ENCODE measurements around the gene MYO9A. TPM values are rescaled to one million over a fixed set of nuclear protein-coding genes. Genes with fewer than 3 reads are reported as not detected.

Gene MYO9A
- total RNA-seq, 4 donors from 2014 or later: 50.8 to 68.3 (median 59.5) TPM

DNA sequence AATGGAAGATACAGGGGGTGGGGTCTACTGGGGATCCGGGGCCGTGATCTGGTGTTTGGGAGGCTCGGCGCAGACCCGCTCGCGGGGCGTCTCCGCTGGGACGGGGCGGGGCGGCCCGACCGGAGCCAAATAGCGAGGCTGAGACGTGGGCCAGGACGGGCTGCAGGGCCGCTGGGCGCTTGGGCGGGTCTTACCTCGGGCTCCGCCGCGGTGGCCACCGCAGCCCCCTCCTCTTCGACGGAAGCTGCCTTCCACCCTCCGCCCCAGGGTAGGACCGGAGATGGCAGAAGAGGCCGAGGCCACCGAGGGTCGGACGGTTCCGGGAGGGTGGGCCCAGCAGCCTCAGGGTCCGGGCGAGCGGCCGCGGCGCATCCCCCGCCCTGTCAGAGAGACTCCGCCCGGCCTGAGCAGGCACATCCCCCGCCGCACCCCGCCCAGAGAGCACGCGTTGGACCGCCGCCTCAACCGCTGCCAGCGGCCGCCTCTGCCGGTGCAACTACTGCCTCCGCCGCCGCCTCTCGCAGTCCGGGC is 399 bp downstream of the MYO9A start:
- WGBS, 2 donors: 0 to 1% methylated on average over 24 to 38 of the region's 59 CpGs
- intact Hi-C loops (cut with DNase I; ENCODE audit: low total_unique reads): no loop called here
- peak overlapping the region; percentile 76 for H3K4me3 ChIP-seq (ENCODE audit: low read depth, poor library complexity, severe bottlenecking)
- TF ChIP-seq POLR2A (IDR thresholded peaks at IDR 0.05): peak in 1 of 2 donors; percentile 1
- TF ChIP-seq, protein P1, sequence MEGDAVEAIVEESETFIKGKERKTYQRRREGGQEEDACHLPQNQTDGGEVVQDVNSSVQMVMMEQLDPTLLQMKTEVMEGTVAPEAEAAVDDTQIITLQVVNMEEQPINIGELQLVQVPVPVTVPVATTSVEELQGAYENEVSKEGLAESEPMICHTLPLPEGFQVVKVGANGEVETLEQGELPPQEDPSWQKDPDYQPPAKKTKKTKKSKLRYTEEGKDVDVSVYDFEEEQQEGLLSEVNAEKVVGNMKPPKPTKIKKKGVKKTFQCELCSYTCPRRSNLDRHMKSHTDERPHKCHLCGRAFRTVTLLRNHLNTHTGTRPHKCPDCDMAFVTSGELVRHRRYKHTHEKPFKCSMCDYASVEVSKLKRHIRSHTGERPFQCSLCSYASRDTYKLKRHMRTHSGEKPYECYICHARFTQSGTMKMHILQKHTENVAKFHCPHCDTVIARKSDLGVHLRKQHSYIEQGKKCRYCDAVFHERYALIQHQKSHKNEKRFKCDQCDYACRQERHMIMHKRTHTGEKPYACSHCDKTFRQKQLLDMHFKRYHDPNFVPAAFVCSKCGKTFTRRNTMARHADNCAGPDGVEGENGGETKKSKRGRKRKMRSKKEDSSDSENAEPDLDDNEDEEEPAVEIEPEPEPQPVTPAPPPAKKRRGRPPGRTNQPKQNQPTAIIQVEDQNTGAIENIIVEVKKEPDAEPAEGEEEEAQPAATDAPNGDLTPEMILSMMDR (IDR thresholded peaks at IDR 0.05): no peak
- peak; percentile 78 to 97 for DNase-seq (ENCODE audit: low spot score in 2 of 2)

DNA sequence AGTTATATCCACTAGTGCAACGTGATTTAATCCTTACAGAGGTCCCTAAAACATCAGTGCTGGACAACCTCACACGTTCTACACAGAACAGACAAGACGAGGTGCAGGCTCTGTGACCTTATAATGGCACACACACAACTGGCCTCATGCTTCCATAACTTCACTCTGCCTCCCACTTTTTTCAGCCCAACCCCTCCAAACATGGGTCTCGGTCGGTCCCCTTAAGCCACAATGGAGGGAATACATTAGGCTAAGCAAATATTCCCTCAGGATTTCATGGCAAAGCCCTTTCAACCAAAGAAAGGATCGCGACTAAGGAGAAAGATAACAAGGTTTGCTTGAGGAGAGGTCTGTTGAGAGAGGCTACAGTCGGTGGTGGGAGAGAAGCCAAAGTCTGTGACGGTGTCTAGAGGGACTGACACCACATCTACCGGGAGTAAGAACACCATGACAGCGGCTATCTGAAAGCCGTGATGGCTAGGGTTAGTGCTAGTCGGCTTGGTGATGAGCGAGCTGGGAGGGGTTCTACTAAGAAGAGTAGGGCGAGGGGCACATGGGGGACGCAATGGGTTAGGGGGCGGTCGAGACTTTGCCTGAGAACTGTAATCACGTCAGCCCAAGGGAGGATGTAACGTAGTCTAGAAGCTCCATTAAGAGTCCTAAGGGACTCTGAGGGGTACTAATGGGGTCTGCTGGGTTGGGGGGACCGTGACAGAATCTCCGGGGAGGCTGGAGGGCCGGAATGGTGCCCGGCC is 1.0 kb downstream of the MYO9A start:
- peak; percentile 53 to 90 for DNase-seq (ENCODE audit: low spot score in 2 of 2)
- intact Hi-C loops (cut with DNase I; ENCODE audit: low total_unique reads): no loop called here
- H3K4me3 ChIP-seq (ENCODE audit: low read depth, poor library complexity, severe bottlenecking): peak overlapping the region; percentile 76
- 0 to 1% methylated on average over 24 of the region's 24 CpGs for WGBS, 2 donors
- TF ChIP-seq, protein P1 (IDR thresholded peaks at IDR 0.05): no peak
- no peak for TF ChIP-seq POLR2A (IDR thresholded peaks at IDR 0.05)

DNA sequence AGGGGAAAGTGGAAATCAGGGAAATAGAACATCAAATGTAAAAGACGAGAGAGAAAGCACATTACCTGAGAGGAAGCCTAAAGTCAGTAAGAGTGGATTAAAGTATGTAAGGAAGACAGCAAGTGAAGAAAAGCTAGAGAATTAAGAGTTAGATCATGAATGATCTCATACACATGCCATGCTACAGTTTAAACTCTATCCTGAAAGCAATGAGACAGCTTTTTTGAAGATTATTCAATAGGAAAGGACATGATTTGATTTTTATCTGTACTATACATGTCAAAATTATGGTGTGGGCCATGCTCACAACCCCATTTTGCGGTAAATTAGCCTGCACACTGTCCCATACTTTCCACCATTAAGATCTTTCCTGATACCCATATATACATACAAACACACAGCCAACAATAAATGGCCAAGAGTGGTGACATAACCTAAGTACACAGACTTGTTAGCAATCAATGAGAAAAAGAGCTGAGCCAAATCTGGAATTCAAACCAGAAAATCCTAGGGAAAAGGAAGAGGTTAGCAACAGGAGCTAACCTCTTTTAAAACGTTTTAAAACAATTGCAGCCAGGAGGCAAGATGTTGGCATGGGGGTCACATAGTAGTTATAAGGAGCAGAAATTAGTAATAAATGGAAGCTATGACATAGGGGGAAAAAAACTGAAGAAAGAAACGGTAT is 4.5 kb downstream of the MYO9A start:
- intact Hi-C loops (cut with DNase I; ENCODE audit: low total_unique reads): no loop called here
- DNase-seq (ENCODE audit: low spot score in 2 of 2): no peak
- no peak overlapping the region for H3K4me3 ChIP-seq (ENCODE audit: low read depth, poor library complexity, severe bottlenecking)
- 71 to 74% methylated on average over 4 of the region's 4 CpGs for WGBS, 2 donors
- TF ChIP-seq POLR2A (IDR thresholded peaks at IDR 0.05): no peak
- TF ChIP-seq, protein P1 (IDR thresholded peaks at IDR 0.05): no peak

DNA sequence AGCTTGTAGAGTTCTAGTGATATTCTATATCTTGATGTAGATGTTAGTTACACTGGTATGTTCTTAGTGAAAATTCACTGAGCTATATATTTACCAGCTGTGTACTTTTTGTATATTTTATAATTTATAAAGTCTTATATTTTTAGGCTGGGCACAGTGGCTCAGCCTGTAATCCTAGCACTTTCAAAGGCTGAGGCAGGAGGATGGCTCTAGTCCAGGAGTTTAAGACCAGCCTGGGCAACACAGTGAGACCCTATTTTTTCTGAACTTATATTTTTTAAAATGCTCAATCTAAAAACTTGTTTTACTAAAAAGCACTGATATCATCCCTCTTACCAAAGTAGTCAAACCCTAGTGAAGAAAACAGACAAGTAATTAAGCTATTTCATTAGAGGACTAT is 5.1 kb downstream of the MYO9A start:
- no peak overlapping the region for H3K4me3 ChIP-seq (ENCODE audit: low read depth, poor library complexity, severe bottlenecking)
- TF ChIP-seq, protein P1 (IDR thresholded peaks at IDR 0.05): no peak
- no peak for TF ChIP-seq POLR2A (IDR thresholded peaks at IDR 0.05)
- DNase-seq (ENCODE audit: low spot score in 2 of 2): no peak
- intact Hi-C loops (cut with DNase I; ENCODE audit: low total_unique reads): no loop called here

DNA sequence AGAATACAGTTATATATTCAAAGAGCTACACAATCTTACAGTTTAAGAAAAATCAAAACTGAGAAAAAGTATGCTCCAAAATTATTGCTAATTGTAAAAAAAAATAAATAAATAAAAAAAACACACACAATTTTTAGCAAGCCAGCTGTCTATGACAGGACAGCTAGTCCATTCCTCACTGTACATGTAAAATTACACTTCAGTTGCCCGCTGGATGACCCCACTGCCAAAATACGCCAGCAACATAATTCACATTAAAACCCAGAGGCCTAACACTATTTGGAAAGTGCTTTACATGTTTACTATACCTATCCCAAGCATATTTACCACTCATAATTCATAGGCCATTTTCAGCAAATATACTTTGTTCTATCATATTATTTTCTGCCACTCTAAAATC is 5.8 kb downstream of the MYO9A start:
- 59 to 67% methylated on average over 2 of the region's 2 CpGs for WGBS, 2 donors
- DNase-seq (ENCODE audit: low spot score in 2 of 2): no peak
- no peak overlapping the region for H3K4me3 ChIP-seq (ENCODE audit: low read depth, poor library complexity, severe bottlenecking)
- TF ChIP-seq, protein P1 (IDR thresholded peaks at IDR 0.05): no peak
- no peak for TF ChIP-seq POLR2A (IDR thresholded peaks at IDR 0.05)
- intact Hi-C loops (cut with DNase I; ENCODE audit: low total_unique reads): no loop called here
